T-helper 1 cell treated with Interleukin-12 subunit alpha and Interleukin-12 subunit beta and Interleukin-4 antibody, amounts not matched to agents 30 ng/mL and 1 ng/mL, for 36 hours (primary cell): ENCODE results near the gene C11orf65. TPM values are rescaled to one million over a fixed set of nuclear protein-coding genes. Genes with fewer than 3 reads are reported as not detected.
"Not testable (repeated sequence)": the region's sequence is repeated elsewhere in the genome, so short reads cannot be mapped to it uniquely, and the experiment has no call there.

Source experiments
- intact Hi-C: fragments of 100-400 bp; cut with micrococcal nuclease; formaldehyde crosslinking; loops from one replicate; pipeline ENCODE4 v1.15.1; 2024
- total RNA-seq: library from RNA; stranded (reverse); gene quantifications from 2 replicates; pipeline ENCODE4 v1.2.3, GENCODE V29; 2022

Gene C11orf65
- total RNA-seq, 1 donor from 2014 or later: 0.44 TPM

DNA sequence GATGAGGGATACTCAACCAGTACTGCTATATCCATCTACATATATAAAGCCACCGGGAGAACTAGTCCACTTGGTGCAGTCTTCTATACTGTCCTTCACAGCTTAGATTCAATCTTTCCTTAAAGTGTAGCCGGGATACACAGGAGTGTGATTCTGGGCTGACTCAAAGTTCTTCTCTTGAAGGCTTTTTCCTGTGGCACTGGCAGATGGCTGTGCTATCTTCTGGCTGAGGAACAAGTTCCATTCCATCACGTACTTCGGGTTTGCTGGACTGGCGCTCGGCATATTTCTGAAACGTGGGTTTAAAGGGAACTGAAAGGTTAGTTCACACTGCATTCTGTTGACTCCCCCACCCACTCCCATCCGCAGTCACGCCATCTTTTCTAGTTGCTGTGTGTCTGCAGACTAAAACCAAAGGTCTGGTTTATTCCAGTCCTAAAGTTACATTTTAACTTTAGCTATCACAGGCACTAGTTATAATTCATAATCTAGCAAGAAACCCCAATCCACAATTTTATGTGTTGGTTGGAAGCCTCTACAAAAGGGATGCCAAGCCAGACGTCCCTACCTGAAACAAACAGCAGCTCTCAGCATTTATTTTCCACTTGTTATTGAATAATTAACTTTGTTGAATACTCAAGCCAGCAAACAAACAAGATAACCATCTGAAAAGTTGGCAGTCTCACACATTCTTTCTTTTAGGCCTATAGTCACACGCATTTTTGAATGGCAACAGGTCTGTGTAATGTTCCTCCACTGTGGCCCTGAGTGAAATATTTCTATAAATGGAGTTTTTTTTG, 7.5 kb upstream of the C11orf65 start:
- intact Hi-C loops: no loop called here

DNA sequence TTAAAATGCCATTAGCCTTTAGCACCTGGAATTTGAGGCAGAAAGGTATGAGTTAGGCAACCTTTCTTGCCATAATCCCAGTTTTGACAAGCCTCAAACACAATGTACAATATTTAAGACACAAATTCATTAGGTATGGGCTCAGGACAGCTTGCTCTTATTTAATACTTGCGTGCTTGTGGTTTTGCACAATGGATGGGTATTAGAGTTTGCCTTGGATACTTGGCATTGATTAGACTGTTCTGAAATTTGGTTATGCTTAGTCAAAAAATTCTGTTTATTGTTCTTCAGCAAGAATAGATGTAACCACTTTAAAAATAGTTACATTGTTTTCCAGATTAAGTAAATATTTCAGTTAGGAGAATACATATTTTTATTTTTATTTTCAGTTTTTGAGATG, 5.4 kb upstream of the C11orf65 start:
- intact Hi-C loops: no loop called here

DNA sequence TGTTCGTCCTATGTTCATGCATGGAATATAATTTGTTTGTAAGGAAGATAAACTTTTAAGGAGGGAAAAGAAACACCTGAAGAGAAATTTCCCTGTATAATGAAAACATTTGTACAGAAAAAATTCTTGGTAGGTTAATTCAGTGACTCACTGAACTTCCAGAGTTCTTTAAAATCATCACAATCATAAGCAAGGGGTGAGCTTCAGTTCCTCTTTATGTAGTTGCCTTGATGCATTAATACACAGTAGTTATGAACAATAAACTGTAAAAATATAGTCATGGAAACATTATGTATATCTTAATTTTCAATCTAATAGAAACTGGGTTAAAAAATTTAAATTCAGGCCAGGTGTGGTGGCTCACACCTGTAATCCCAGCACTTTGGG, 1.1 kb upstream of the C11orf65 start:
- intact Hi-C loops: loop anchor here (5.0 to 10.0 kb wide), 5 partner anchors 126 to 1011 kb away; partner anchors contain the start of gene CWF19L2

DNA sequence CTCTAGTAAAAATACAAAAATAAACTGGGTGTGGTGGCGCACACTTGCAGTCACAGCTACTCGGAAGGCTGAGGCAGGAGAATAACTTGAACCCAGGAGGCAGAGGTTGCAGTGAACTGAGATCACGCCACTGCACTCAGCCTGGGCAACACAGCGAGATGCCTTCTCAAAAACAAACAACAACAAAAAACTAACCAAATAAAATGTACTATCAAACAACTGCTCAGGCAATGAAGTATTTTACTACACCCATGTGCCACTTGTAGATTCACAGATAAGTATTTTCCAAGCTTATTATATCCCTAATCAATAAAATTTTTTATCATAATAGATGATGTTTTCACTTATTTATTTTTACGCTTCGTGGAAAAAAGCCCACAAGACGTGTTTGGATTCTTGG, 924 bp downstream of the C11orf65 start:
- intact Hi-C loops: loop anchor here (2.0 to 10.0 kb wide), 6 partner anchors 124 to 1009 kb away; partner anchors contain the start of genes CWF19L2 and SLC35F2

DNA sequence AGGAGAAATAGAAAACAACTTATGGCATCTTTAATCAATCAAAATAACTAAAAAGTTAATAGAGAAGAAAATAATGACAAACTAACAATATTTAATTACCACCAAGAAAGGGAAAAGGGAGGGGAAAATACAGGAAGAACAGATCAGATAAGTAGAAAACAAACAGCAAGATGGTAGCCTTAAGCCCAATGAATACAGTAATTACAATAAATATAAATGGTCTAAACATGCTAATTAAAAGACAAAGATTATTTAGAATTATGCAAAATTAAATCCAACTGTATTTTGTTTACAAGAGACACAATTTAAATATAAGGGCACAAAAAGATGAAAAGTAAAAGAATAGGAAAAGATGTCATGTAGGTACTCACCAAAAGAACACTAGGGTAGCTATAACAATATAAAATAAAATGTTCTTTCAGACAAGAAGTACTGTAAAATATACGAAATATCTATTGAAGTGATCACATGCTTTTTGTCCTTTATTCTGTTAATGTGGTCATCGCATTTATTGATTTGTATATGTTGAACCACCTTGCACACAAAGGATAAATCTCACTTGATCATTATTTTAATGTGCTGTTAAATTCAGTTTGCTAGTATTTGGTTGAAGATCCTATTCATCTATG, 14.0 kb downstream of the C11orf65 start:
- intact Hi-C loops: no loop called here

DNA sequence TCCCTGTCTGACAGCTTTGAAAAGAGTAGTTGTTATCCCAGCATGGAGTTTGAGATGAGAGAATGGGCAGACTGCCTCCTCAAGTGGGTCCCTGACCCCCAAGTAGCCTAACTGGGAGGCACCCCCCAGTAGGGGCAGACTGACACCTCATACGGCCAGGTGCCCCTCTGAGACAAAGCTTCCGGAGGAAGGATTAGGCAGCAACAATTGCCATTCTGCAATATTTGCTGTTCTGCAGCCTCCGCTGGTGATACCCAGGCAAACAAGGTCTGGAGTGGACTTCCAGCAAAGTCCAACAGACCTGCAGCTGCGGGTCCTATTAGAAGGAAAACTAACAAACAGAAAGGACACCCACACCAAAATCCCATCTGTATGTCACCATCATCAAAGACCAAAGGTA, 25.9 kb downstream of the C11orf65 start:
- intact Hi-C loops: not testable (repeated sequence)

DNA sequence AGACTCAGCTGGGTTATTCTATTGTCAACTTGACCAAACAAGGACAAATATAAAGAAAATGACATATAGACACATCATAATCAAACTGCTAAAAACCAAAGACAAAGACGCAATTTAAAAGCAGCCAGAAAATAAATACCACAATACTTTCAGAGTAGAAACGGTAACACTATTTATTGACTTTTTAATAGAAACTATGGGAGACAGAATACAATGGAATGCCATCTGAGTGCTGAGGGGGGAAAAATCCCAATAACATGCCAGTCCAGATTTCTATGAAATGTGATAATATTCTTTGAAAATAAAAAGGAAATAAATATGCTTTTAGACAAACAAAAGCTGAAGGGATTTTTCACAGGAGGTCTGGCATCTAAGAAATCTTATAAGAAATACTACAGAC, 30.7 kb downstream of the C11orf65 start:
- intact Hi-C loops: no loop called here

DNA sequence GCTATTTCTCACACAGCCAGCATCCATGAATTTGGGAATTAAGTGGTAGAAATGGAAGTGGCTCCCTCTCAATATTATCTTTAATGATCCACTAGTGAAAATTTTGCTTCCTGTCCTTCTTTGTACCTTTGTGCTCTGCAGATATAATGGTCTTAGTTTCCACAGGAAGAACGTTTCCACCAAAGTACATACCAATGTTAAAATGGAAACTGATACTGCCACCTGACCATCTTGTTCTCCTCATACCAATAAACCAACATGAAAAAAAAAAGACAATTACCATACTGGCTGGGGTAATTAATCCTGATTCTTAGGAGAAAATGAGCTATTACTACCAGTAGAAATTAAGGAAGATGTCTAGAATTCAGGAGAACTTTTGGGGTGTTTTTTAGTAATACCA, 32.3 kb downstream of the C11orf65 start:
- intact Hi-C loops: no loop called here

DNA sequence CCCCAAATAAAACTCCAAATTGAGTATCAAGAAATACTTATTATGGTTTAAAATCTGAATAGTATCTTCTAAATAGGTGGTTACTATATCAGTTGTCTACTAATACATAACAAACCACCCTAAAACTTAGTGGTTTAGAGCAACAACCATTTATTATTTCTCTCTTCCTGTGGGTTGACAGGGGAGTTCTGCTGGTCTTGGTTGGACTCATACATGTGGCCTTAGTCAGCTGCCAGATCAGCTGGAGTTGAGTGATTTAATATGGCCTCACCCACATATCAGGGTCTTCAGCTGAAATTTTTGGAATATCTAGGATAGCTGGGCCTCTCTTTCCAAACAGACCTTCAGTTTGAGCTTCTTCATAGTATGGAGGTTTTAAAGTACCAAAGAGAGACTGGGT, 34.5 kb downstream of the C11orf65 start:
- intact Hi-C loops: no loop called here

DNA sequence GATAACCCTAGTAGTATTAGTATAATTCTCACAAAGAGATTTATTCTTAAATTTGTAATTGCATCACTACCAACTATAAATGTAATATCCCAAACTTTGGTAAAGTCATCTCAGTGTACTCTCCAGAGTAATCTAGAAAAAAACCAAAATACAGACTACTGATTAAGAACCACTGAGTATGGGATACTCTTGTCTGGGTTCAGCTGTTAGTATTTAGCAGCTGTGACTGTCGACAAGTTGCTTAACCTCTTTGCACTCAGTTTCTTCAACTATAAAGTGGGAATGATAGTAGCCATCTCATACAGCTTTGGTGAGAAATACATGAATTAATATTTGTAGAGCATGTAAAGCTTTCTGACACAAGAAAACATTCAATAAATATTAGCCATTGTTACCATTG, 35.3 kb downstream of the C11orf65 start:
- intact Hi-C loops: no loop called here

DNA sequence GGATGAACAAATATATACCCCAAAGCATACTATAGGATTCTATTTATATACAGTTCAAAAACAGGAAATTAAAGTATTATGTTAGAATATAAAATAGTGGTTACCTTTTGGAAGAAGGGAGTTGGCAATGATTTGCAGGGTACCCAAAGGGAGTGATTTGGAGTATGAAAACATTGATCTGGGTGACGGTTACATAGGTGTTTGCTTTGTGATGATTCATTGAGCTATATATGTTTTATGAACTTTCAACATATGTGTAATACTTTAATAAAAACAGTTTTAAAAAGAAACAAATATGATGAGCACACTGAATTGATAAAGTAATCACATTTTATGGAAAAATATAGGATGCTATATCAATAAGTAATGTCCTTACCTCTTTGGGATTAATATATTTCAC, 36.0 kb downstream of the C11orf65 start:
- intact Hi-C loops: no loop called here

DNA sequence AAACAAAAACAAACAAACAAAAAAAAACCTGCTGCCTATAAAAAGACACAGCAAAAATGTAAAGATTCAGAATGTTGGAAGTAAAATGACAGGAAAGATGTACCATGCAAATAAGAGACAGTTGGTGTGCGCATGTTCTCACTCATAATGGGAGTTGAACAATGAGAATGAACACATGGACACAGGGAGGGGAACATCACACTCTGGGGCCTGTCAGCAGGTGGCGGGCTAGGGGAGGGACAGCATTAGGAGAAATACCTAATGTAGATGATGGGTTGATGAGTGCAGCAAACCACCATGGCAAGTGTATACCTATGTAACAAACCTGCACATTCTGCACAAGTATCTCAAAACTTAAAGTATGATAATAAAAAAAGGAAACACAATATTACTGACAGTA, 49.8 kb downstream of the C11orf65 start:
- intact Hi-C loops: loop anchor here (1.0 kb wide), 1 partner anchor 231 kb away; no protein-coding TSS in a partner anchor

DNA sequence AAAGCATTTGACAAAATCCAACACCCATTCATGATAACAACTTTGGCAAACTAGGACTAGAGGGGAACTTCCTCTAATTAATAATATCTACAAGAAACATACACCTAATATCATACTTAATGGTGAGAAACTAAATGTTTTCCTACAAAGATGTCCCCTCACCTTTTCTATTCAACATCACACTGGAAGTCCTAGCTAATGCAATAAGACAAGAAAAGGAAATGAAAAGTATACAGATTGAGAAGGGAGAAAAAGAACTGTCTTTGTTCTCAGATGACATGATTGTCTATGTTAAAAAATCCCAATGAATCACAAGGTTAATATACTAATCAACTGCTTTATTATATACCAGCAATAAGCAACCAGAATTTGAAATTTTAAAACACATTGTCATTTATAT, 52.4 kb downstream of the C11orf65 start:
- intact Hi-C loops: no loop called here

DNA sequence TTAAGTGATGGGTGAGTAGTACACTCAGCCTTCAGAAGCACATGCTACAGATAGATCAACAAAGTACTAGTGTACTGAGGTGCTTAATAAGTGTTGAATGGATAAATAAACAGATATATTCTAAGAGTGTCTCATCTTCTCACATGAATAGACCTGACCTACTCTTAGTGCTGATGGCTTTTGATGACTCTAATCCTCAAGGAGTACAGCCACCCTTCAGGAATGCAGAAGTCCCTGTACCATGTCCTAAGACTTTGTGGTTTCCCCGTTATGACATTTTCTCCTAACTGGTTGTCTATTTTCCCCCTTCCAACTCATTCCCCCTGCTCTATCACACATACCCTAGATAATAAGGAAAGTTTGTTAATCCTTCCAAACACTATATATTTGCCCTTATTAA, 61.6 kb downstream of the C11orf65 start:
- intact Hi-C loops: no loop called here

DNA sequence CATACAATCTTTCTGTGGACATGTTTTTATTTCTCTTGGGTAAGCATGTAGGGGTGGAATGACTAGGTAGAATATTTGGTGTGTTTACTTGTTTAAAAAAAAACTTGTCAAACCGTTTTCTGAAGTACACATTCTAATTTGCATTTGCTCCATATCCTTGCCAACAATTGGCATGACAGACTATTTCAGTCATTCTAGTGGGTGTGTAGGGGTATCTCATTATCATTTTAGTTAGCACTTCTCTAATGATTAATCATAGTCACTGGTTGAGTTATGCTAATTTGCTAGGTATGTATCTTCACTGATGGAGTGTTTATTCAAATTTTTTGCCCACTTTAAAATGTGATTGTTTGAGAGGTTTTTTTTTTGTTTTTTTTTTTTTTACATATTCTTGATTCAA, 64.3 kb downstream of the C11orf65 start:
- intact Hi-C loops: no loop called here

DNA sequence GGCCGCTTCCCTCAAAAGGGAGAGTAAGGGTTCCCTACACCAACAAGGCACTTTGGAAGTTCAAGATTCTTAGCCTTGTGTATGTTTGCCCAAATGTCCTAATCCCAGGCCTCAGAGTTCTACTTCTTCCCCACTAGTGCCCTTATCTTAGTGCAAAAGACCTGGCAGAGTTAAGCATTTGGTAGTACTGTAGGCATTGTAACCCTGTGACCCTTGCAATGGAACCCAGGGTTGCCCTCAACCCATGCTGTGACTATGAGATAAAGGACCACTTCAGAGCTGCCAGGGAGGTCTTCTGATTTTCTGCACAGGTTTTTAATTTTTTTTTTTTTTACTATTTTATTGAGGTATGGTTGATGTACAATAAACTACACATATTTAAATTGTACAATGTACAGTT, 65.1 kb downstream of the C11orf65 start:
- intact Hi-C loops: no loop called here

DNA sequence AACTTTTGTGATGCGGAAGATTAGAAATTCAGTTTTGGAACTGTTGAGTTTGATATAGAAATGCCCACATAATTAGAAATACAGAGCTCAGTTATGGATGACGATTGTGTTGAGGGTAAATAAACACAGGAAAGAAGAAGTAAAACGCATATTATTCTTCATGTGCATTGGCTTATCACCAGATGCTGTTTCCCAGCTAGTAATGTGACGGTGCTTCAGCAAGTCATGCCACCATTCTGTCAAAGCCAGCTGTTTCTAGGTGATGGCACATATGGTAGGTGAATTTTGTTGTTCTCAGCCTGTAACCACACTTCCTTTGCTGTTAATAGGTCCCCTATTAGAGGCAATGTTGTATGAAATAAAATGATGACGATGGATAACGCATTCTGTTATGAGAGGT, 68.9 kb downstream of the C11orf65 start:
- intact Hi-C loops: no loop called here

DNA sequence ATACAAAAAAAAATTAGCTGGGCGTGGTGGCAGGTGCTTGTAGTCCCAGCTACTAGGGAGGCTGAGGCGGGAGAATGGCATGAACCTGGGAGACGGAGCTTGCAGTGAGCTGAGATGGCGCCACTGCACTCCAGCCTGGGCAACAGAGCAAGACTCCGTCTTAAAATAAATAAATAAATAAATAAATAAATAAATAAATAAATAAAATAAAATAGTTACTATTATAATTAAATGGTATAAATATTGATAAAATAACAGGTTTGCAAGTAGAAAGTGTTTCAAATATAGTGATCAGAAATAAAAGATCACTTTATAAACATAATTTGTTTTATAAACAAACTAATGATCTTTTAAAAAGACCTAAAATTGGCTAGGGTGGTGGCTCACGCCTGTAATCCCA, 70.7 kb downstream of the C11orf65 start:
- intact Hi-C loops: not testable (repeated sequence)

DNA sequence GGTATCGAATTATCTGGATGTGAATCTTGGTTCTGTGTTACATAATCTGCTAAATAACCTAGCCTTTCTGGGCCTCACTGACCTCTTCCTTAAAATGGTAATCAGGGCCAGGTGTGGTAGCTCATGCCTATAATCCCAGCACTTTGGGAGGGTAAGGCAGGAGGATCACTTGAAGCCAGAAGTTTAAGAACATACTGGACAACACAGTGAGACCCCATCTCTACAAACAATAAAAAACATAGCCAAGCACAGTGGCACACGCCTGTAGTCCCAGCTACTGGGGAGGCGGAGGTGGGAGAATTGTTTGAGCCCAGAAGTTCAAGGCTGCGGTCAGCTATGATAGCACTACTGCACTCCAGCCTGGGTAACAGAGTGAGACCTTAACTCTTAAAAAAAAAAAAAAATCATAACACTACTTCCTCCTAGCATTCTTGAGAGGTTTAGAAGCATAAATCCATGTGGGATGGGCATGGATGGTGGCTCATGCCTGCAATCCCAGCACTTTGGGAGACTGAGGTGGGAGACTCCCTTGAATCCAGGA, 72.5 kb downstream of the C11orf65 start:
- intact Hi-C loops: no loop called here

DNA sequence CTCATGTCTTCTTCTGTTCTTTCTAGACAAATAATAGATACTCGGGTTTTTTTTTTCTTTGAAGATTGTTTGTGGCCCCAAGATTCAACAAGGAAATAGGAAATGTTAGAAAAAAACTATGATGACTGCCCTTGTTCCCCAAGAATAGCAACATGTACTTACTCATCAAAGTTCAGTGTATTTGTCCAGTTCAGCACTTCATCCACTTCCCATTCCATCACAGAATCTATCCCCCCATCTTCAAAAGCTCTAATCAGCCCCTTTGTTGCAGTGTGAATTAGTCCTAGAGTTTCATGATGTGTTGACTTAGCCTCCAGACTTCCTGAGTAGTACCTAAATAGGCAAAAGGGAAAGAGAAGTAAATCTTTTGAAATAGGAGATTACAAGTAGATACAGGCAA, 74.3 kb downstream of the C11orf65 start:
- intact Hi-C loops: no loop called here

DNA sequence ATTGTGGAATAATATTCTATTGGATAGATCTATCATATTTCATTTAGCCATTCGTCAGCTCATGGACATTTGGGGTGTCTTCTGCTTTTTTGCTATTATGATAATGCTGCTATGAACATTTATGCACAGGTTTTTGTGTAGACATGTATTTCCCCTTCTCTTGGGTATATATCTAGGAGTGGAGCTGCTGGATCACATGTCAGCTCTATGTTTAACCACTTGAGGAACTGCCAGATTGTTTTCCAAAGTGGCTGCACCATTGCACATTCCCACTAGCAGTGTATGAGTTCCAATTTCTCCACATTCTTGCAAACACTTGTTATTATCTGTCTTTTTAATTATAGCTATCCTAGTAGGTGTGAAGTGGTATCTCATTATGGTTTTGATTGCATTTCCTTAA, 75.0 kb downstream of the C11orf65 start:
- intact Hi-C loops: no loop called here

DNA sequence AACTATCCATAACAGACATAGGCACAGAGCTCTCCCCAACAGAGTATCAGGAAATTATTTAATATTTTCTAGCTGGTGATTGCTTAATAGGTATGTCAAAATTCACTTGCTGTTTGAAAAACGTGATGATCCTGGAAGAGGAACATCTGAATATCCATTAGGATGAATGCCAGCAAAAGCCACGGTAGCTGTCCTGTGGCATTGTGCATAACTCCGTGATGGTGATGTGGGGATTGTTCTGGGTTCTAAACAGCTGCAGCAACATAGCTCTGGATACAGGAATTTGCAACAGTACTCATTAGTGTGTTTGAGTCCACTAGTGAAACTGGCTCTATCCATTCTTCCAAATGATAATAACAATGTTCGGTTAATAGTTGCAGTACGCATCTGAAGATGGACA, 78.8 kb downstream of the C11orf65 start:
- intact Hi-C loops: no loop called here

DNA sequence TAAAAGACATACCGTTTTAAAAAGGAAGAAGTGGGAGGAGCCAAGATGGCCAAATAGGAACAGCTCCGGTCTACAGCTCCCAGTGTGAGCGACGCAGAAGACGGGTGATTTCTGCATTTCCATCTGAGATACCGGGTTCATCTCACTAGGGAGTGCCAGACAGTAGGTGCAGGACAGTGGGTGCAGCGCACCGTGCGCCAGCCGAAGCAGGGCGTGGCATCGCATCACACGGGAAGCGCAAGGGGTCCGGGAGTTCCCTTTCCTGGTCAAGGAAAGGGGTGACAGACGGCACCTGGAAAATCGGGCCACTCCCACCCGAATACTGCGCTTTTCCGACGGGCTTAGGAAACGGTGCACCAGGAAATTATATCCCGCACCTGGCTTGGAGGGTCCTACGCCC, 93.8 kb downstream of the C11orf65 start:
- intact Hi-C loops: not testable (repeated sequence)
